ENCODE data around the gene COL4A3.

- TF ChIP-seq, protein P1, sequence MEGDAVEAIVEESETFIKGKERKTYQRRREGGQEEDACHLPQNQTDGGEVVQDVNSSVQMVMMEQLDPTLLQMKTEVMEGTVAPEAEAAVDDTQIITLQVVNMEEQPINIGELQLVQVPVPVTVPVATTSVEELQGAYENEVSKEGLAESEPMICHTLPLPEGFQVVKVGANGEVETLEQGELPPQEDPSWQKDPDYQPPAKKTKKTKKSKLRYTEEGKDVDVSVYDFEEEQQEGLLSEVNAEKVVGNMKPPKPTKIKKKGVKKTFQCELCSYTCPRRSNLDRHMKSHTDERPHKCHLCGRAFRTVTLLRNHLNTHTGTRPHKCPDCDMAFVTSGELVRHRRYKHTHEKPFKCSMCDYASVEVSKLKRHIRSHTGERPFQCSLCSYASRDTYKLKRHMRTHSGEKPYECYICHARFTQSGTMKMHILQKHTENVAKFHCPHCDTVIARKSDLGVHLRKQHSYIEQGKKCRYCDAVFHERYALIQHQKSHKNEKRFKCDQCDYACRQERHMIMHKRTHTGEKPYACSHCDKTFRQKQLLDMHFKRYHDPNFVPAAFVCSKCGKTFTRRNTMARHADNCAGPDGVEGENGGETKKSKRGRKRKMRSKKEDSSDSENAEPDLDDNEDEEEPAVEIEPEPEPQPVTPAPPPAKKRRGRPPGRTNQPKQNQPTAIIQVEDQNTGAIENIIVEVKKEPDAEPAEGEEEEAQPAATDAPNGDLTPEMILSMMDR (conservative IDR thresholded peaks at IDR 0.05 in 1 of 2, IDR thresholded peaks at IDR 0.05 in 1 of 2; ENCODE audit: extremely low read depth in 1 of 2, insufficient read depth in 1 of 2, low read depth in 1 of 2, low read length in 2 of 2) = no peak
- TF ChIP-seq EZH2 (IDR thresholded peaks at IDR 0.05; ENCODE audit: borderline replicate concordance, low read length) = no peak
These were observed 20.5 kb upstream of the COL4A3 start for GRCh38 chr2:227143895-227144294.
